Measurements from ENCODE around the gene PSMG3.
A peak's percentile ranks its signal among the peaks of the same experiment; 100 is the strongest.
"Not testable (repeated sequence)": the region's sequence is repeated elsewhere in the genome, so short reads cannot be mapped to it uniquely, and the experiment has no call there.

PSMG3 gene

DNA sequence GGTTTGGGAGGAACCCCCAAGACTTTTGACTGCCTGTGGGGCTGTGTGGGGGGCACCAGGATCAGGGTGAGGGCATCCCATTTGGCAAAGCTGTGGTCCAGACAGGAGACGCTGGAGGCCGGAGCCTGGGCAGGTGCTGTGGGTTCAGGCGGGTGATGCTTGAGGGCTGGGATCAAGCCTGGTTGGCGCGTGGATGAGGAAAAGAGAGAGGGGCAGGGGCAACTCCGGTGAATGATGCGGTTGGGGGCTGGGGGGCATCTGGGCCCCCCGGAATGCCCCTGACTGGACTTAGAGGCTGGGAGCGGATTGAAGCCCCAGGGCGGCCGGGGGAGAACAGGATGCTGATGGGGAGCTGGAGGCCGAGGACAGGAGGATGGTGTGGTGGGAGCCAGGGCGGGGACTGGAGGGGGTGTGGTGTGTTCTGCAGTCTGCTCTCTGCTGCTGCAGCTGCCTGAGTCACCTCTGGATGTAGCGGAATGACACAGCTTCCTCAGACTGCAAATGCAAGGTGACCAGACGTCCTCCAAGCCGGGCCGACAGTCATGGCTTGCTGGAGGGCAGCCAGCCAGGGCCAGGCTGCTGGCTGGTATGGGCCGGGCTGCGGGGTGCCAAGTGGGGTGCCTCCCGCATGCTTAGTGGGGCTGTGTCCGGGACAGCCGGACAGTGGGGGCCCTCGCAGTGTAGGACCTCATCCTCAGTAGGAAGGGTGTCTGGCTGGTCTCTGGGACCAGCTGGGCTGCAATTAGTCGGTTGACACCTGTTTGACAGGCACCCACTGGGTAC, 36.1 kb downstream of the PSMG3 start:
- DNase-seq (ENCODE audit: low read depth) = no peak

DNA sequence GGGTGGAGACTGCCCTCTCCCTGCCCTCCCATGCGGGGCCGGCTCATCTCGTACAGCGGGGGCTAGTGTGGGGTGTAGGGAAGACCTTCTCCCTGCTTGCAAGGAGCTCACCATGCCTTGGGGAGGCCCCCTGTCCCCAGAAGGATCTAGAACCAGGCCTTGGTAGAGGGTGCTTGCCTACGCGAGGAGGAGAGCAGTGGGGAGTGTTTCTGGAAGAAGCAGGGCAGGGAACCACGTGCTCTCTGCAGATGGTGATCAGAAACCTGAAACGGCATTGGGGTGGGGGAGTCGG, 36.6 kb downstream of the PSMG3 start:
- DNase-seq (ENCODE audit: low read depth) = no peak

DNA sequence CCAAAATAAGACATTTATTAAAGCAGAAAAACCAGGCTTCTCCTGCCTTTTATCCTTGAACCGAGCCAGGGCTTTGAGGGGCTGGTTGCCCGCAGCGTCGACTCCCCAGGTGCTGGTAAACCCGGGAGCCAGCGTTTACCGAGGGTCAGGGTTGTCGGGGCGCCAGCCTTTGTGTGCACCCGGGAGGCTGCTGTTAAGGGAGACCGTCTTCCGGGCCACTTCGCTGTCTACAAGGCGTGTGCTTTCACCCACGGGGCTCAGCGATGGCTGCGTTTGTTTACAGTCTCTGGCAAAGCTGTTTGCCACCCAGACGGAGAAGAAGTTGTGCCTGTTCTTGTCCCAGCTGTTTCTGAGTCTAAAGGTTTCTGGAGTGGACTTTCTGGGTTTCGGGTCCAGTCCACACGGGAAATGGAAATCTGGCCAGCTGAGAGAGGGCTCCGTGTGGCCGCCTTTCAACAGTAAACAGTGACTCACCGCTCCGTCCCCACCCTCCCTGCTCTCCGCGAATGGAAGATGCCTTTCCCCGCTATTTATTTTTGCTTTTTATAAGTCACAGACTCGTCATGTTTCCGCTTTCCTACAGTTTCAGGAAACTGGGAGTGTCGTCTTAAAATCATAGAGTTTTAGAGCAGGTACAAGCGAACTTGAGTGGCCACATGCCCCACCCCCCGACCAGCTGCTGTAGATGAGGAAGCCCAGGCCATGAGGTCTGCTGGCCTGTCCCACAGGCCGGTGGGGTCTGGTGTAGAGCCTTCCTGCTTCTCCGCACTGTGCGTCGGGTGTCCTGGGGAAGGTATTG, 37.2 kb downstream of the PSMG3 start:
- peak; percentile 28 for DNase-seq (ENCODE audit: low read depth)

DNA sequence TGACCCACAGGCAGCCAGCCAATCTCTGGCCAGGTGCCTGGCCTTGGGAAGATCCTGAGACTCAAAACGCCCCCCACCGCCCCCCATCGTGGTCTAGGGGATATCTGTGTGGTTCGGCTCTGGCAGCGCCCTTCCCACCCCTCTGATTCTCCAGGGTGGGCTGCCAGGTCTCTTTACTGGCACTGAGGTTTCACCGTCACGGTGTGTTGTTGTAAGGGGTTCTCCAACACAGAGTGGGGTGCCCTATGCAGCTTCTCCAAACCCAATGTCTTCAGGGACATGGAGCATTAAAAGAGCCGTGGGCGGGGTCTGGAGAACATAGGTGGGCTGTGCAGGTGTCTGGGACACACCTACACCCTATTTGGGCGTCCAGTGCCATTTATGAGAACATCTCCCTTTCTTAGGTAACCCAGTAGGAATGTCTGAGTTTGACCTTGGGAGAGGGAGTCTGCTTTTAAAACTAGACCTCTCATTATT, 37.8 kb downstream of the PSMG3 start:
- DNase-seq (ENCODE audit: low read depth) = no peak

DNA sequence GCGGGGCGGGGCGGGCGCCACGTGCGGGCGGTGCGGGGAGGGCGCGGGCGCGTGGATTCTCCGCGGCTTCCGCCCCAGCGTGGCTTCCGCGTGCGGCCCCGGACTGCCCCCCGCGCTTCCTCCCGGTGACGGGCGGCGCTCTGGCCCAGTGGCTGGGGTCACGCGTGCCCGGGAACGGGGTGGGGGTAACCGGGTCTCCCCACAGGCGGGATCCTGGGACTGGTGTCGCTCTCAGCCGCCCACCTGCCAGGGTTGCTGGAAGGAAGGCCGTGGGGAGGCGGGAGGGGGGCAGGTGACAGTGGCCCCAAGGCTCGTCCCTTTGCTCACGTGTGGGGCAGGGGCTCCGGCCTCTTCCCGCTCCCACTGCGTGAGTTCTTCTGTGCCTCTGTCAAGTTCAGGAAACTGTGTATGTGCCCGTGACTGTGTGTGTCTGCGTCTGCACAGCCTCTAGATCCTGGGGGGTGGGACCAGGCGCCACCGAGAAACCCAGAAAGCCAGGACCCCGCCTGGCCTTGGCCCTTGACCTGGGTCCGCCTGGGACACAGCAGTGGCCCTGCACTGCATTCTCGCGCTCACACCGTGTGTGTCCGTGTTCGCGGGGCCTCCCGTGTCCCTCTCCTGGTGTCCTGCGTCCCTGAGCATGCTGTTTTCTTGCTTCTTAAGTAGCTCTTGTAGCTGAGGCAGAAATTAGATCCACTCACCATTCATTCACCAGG, 38.4 kb downstream of the PSMG3 start:
- no peak for DNase-seq (ENCODE audit: low read depth)

DNA sequence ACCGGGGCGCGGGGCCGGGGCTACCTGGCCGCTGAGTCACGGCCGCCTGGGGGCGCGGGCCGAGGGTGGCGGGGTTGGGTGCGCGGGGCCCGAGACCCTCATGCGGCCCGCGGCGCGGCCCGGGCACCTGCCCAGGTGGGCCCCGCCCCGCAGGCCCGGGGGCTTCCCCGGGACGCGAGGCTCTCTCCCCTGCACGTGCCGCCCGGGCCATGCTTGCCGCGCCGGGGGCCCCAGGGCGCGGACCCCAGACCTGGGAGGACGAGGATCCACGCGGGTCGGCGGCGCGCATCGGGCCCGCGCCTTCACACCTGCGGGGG, 38.9 kb downstream of the PSMG3 start:
- DNase-seq (ENCODE audit: low read depth) = no peak

DNA sequence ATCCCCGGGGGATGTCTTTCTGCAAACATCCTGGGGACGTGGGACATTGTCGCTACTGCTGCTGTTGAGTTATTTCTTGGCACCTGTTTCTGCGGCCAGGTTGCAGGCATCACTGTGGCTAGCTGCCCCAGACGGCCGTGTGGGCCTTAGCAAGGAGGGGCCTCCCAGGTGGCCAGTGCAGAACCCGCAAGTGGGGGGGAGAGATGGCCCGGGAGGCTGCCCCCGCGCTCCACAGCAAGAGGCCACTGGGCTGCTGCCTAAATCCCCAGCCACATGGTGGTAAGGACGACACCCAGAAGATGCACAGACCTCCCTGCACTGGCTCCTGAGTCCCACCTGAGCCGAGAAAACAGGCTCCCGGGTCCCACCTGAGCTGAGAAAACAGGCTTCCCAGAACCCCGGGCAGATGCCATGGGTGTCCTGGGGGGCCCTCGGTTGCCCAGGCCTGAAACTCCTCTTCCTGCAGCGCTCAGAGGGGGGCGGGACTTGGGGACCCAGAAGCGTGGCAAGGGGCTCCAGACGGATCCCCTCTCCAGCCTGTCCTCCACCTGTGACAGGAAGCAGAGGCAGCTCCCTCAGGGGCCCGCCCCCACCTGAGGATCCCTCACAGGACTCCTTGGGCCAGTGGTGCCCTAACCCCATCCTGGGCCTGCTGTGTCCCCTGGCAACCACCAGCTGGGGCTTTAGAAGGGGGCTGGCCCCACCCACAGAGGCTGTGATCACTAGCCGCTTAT, 40.3 kb downstream of the PSMG3 start:
- no peak for DNase-seq (ENCODE audit: low read depth)

DNA sequence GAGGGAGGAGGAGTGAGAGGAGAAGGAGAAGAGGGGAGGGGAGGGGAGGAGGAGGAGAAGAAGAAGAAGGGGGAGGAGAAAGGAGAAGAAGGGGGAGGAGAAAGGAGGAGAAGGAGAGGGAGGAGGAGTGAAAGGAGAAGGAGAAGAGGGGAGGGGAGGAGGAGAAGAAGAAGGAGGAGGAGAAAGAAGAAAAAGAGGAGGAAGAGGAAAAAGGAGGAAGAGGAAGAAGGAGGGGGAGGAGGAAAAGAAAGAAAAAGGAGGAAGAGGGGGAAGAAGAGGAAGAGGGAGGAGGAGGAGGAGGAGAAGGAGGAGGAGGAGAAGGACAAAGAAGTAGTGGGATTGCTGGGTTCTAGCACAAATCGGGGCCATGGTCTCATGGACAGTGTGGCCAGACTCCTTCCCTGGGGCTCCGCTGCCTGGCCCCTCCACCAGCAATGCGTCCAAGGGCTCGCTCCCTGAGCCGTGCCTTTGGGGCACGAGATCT, 43.5 kb downstream of the PSMG3 start:
- DNase-seq (ENCODE audit: low read depth) = no peak

DNA sequence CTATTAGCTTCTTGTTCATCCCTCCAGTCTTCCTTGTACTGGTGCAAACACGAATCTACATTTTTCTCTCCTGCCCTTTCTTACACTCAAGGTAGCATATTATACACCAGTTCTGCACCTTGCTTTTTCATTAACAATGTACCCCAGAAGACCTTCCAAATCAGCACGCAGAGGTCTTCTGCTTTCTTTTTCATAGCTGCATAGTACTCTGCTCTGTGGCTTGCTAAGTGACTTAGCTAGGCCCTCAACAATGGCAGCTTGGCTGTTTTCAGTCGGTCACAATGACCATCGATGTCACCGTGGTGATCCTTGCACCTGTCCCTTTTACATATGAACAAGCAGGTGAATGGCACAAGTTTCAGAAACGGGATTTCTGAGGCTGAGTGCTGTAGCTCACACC, 44.4 kb downstream of the PSMG3 start:
- no peak for DNase-seq (ENCODE audit: low read depth)

DNA sequence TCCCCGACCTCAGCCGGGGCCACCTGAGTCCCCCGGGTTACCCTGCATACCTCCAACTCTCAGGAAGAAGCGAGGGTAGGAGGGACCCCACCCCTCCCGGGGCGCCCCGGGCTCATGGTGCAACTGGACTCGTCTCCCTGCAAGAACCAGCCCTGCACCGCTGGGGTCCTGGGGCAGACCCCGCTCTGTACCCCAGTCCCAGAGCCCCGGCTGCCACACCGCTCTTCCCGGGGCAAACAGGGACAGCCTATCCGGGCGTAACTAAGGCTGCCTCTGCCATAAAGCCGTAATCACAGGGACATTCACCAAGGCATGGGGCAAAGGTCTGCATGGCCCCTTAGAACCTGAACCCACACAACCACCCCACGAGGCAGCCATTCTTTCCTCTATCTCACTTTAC, 46.0 kb downstream of the PSMG3 start:
- DNase-seq (ENCODE audit: low read depth) = no peak

DNA sequence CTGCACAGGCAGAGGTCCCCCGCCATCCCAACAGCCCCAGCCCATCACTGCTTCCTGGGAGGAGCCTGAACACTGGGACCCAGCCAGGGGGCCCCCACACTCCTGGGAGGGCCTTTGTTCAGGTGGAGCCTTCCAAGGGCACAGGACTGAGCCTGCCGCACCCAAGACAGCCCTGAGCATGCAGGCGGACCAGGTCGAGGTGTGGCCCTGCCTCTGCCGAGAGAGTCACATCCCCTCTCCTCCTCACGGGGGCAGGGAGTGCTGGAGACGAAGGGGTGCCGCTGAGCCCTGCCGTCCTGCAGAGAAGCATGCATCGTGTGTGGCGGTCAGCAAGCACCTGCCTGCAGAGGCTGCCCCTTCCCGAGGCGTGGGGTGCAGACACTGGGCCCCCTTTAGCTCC, 46.6 kb downstream of the PSMG3 start:
- no peak for DNase-seq (ENCODE audit: low read depth)

DNA sequence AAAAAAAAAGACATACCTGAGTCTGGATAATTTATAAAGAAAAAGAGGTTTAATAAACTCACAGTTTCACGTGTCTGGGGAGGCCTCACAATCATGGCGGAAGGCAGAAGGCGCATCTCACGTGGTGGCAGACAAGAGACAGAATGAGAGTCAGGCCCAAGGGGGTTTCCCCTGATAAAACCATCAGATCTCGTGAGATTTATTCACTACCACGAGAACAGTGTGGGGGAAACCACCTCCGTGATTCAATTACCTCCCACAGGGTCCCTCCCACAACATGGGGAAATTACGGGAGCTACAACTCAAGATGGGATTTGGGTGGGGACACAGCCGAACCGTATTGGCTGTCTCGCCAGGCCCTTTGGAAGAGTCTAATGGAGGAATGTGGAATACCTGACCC, 48.4 kb downstream of the PSMG3 start:
- no peak for DNase-seq (ENCODE audit: low read depth)

DNA sequence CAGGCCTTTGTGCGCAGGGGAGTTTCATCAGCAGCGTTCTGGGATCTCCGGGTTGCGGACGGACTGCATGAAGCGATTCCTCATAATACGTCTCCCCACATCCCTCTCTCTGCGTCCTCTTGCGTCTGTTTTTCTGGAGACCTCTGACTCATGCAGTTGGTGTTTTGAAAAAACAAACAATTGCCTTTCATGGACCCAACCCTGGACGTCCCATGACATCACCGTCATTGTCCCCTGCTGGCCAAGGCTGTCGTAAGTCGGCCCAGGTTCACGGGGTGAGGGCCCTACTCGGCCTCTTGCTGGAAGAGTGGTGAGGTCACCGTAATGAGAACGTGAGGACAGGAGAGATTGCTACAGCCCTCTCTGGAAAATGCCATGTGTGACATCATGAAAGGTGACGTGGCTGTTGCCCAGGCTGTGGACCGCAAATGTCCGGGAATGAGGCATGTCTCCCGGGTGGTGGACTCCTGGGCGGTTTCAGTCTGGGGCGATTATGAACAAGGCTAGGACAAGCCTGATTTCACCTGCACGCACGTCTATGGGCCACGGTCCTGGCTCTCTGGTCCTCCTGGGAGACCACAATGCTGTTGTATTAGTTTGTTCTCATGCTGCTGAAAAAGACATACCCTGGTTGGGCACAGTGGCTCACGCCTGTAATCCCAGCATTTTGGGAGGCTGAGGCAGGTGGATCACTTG, 49.1 kb downstream of the PSMG3 start:
- DNase-seq (ENCODE audit: low read depth) = no peak

DNA sequence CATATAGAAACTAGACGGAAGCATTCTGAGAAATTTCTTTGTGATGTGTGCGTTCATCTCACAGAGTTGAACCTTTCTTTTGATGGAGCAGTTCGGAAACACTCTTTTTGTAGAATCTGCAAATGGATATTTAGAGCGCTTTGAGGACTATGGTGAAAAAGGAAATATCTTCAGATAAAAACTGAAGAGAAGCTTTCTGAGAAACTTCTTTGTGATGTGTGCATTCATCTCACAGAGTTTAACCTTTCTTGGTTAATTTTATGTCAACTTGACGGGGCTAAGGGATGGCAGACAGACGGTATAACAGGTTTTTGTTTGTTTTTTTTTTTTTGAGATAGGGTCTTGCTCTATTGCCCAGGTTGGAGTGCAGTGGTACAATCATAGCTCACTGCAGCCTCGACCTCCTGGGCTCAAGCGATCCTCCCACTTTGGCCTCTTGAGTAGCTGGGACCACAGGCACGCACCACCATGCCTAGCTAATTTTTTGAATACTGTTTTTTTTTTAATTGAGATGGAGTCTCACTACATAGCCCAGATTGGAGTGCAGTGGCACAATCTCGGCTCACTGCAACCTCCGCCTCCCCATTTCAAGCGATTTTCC, 50.4 kb downstream of the PSMG3 start:
- not testable (repeated sequence) for DNase-seq (ENCODE audit: low read depth)
